SIG-M5 treated with dmso at 0.1 percent for 504 hours (cell line): ENCODE data around the gene CCDC74B.
"Not testable (repeated sequence)": the region's sequence is repeated elsewhere in the genome, so short reads cannot be mapped to it uniquely, and the experiment has no call there.

Experiments used
- DNase-seq: peaks from one replicate; lab custom pipeline; 2025; ENCODE audit not compliant: unreplicated experiment; lab: John Stamatoyannopoulos, UW

CCDC74B gene

DNA sequence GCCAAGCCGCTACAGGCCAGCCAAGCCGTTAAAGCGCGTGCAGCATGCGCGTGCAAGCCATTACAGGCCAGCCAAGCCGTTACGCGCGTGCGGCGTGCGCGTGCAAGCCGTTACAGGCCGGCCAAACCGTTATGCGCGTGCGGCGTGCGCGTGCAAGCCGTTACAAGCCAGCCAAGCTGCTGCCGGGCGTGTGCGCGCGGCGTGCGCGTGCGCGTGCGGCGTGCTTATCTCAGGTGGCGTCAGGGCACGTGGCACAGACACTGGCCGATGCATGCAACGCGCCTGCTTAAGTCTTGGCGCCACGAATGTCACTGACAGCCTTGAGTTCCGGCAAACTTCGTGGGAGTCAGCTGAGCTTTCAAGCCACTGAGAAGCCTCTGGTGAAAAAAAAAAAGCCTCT lies 24.0 kb downstream of the CCDC74B start:
- not testable (repeated sequence) for DNase-seq

DNA sequence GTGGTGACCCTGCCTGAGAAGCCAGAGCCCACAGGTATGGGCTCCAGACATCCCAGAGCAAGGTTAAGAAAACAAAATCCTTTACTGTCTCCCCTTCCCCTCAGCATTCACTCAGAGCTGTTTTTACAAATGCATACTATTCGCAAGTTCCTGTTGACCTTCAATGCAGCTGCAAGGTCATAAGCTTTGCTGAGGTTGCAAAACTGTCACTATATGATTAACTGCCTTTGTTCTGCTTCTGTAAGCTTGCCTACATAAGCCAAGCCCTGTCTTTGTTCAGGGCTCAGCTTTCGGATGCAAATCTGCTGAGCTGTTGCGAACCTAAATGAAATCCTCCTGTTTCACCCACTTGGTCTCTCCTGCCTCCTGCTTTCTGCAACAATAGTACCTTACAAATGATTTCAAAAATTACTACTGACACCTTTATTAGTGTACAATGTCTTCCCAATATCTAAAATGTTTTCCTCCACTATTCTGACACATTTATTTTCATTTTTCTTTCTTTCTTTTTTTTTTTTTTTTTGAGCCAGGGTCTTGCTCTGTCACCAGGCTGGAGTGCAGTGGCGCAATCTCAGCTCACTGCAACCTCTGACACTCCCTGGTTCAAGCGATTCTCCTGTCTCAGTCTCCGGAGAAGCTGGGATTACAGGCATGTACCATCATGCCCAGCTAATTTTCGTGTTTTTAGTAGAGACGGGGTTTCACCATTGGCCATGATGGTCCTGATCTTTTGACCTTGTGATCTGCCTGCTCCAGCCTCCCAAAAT lies 42.1 kb downstream of the CCDC74B start:
- not testable (repeated sequence) for DNase-seq
